Natural killer cell (primary cell): ENCODE measurements around the gene CCDC136. TPM values are rescaled to one million over a fixed set of nuclear protein-coding genes. Genes with fewer than 3 reads are reported as not detected.

Source experiments
- ATAC-seq, 3 donors: fragments of 150-1000 bp in 2 of 3; fragments of 200-7000 bp in 1 of 3; cut with Tn5 transposase; 1 replicate in 1 of 3; 2 replicates in 2 of 3; pipeline ENCODE4 v1.10.0; 2021; ENCODE audit warnings: mild to moderate bottlenecking in 2 of 3, moderate library complexity in 2 of 3
- DNase-seq, 2 donors: peaks; one replicate each; pipeline versions ENCODE4 v3.0.0 to v3.0.0-alpha.2; 2013 to 2021; ENCODE audit warnings: mixed read lengths in 1 of 2
- H3K27ac ChIP-seq: one replicate; pipeline ENCODE4 v1.5.1; 2013; ENCODE audit warnings: mild to moderate bottlenecking, low read length
- H3K27me3 ChIP-seq: one replicate; pipeline ENCODE4 v1.6.1; 2013; ENCODE audit warnings: low read length; ENCODE audit not compliant: control insufficient read depth, insufficient read depth
- H3K36me3 ChIP-seq: one replicate; pipeline ENCODE4 v1.6.1; 2013; ENCODE audit warnings: low read length; ENCODE audit not compliant: control insufficient read depth, insufficient read depth
- H3K4me1 ChIP-seq: one replicate; pipeline ENCODE4 v1.6.1; 2013; ENCODE audit warnings: low read length; ENCODE audit not compliant: control insufficient read depth, insufficient read depth
- H3K4me3 ChIP-seq: one replicate; pipeline ENCODE4 v1.5.1; 2013; ENCODE audit warnings: low read length
- H3K9me3 ChIP-seq: one replicate; pipeline ENCODE4 v1.6.1; 2013; ENCODE audit warnings: low read length; ENCODE audit not compliant: control insufficient read depth, insufficient read depth
- H3K27ac Mint-ChIP-seq, 2 donors: one replicate each; pipeline ENCODE4 v1.8.0; 2022; ENCODE audit warnings: mild to moderate bottlenecking in 2 of 2, mixed read lengths in 2 of 2, moderate library complexity in 1 of 2
- H3K27me3 Mint-ChIP-seq, 2 donors: one replicate each; pipeline ENCODE4 v1.8.0; 2022; ENCODE audit warnings: low read depth in 2 of 2, mixed read lengths in 2 of 2
- H3K36me3 Mint-ChIP-seq: one replicate; pipeline ENCODE4 v1.8.0; 2022; ENCODE audit warnings: mixed read lengths
- H3K4me1 Mint-ChIP-seq, 2 donors: one replicate each; pipeline ENCODE4 v1.8.0; 2022; ENCODE audit warnings: mixed read lengths in 2 of 2
- H3K4me3 Mint-ChIP-seq: one replicate; pipeline ENCODE4 v1.8.0; 2022; ENCODE audit warnings: mild to moderate bottlenecking, moderate library complexity, mixed read lengths
- H3K9me3 Mint-ChIP-seq, 2 donors: one replicate each; pipeline ENCODE4 v1.8.0; 2022; ENCODE audit warnings: mixed read lengths in 2 of 2
- WGBS: methylation state at CpG from one replicate; pipeline ENCODE4 v1.1.7; 2013; ENCODE audit warnings: missing lambda C conversion rate; ENCODE audit not compliant: insufficient coverage; 5-methylcytosine and 5-hydroxymethylcytosine counted together
- intact Hi-C: fragments of 100-400 bp; cut with micrococcal nuclease; formaldehyde crosslinking; loops from one replicate; pipeline ENCODE4 v1.14.2; 2022
- total RNA-seq, 4 donors: library from RNA; stranded (reverse); fragments of 120-200 nt in 1 of 4; gene quantifications; one replicate each; pipeline versions ENCODE4 v1.2.3 to v1.2.4, GENCODE V29; 2013 to 2022
- TF ChIP-seq, protein P1 (sequence below): fragments of 200-600 bp; IDR thresholded peaks from one replicate; pipeline ENCODE4 v1.8.0; 2022; ENCODE audit warnings: antibody characterized with exemption

The CCDC136 gene
- total RNA-seq, 3 donors from 2014 or later (not counting 1 experiment from before 2014, with no cell fraction given), result 10.9 to 17.5 (median 13.2) TPM

DNA sequence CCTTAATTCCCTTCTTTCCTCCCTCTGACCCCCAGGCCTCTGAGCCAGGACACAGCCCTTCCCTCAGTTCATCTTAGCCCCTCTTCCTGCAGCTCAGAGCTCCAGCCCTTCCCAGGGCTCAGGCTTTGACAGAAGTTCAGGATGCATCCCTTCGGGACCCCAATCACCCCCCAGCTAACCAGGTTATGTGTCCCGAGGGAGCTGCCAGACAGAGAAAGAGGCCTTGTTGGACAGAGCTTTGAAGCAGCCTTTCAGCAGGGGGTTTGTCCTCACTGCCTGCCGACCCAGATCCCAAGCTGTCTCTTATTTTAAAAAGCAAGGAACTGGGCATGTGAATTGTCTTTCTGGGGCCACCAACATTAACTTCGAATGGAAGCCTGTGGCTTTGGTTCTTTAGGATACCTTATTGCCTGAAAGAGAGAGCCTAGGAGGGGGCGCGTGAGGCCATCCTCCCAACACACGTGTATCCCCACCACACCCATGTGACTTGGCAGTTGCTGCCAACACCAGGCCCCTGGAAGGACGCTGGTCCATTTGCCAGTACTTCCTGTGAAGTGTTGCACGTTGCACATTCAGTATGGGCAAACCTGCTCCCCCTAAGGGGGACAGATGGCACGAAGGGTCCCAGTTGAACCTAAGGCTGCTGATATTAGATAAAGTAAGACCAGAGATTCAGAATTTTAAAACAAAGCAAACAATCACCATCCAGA lies 858 bp downstream of the CCDC136 start:
- Mint-ChIP-seq H3K4me3 (peak overlapping the region; percentile 66), H3K36me3 (no peaks in the 10 kb centered on the region), H3K27ac (no peak overlapping the region), H3K4me1 (peaks cover 3 to 14% of the 10 kb centered on the region in 2 donors), H3K27me3 (no peaks in the 10 kb centered on the region), H3K9me3 (no peaks in the 10 kb centered on the region)
- DNase-seq (peak in 1 of 2 donors; percentile 16), ATAC-seq (no peak)
- intact Hi-C loops, result no loop called here
- WGBS, result 68% methylated on average over 9 of the region's 10 CpGs
- Histone ChIP-seq H3K9me3 (no peaks in the 10 kb centered on the region), H3K4me1 (peaks cover 18% of the 10 kb centered on the region), H3K36me3 (peaks cover 2% of the 10 kb centered on the region), H3K4me3 (no peak overlapping the region), H3K27me3 (no peaks in the 10 kb centered on the region), H3K27ac (no peak overlapping the region)
- TF ChIP-seq, protein P1, sequence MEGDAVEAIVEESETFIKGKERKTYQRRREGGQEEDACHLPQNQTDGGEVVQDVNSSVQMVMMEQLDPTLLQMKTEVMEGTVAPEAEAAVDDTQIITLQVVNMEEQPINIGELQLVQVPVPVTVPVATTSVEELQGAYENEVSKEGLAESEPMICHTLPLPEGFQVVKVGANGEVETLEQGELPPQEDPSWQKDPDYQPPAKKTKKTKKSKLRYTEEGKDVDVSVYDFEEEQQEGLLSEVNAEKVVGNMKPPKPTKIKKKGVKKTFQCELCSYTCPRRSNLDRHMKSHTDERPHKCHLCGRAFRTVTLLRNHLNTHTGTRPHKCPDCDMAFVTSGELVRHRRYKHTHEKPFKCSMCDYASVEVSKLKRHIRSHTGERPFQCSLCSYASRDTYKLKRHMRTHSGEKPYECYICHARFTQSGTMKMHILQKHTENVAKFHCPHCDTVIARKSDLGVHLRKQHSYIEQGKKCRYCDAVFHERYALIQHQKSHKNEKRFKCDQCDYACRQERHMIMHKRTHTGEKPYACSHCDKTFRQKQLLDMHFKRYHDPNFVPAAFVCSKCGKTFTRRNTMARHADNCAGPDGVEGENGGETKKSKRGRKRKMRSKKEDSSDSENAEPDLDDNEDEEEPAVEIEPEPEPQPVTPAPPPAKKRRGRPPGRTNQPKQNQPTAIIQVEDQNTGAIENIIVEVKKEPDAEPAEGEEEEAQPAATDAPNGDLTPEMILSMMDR, result no peak

DNA sequence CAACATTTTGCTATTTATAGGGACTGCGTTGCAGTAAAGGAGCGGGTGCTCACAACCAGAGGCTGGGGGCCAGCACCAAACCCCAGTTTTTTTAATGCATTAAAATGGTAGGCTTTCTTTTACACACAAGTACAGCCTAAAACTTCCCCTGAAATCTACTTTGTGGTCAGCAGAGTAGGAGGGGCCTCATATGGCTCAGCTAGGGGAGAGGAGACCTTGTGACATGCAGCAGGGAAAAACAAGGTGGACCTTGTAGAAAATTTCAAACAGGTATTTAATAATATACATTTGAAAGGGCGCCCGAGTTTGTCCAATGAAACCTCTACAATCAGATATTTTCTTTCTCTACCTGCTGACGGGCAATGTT lies 1.4 kb downstream of the CCDC136 start:
- Histone ChIP-seq H3K27ac (no peak overlapping the region), H3K4me1 (peaks cover 18% of the 10 kb centered on the region), H3K4me3 (no peak overlapping the region), H3K27me3 (no peaks in the 10 kb centered on the region), H3K9me3 (no peaks in the 10 kb centered on the region), H3K36me3 (peaks cover 2% of the 10 kb centered on the region)
- TF ChIP-seq, protein P1, result no peak
- intact Hi-C loops, result no loop called here
- peaks cover 3 to 14% of the 10 kb centered on the region in 2 donors for H3K4me1 Mint-ChIP-seq
- H3K27me3 Mint-ChIP-seq, result no peaks in the 10 kb centered on the region
- no peaks in the 10 kb centered on the region for H3K9me3 Mint-ChIP-seq
- WGBS, result 100% methylated on average over 1 of the region's 5 CpGs
- no peak for ATAC-seq
- no peak for DNase-seq
- H3K27ac Mint-ChIP-seq, result no peak overlapping the region
- H3K36me3 Mint-ChIP-seq, result no peaks in the 10 kb centered on the region
- peak overlapping the region; percentile 66 for H3K4me3 Mint-ChIP-seq

DNA sequence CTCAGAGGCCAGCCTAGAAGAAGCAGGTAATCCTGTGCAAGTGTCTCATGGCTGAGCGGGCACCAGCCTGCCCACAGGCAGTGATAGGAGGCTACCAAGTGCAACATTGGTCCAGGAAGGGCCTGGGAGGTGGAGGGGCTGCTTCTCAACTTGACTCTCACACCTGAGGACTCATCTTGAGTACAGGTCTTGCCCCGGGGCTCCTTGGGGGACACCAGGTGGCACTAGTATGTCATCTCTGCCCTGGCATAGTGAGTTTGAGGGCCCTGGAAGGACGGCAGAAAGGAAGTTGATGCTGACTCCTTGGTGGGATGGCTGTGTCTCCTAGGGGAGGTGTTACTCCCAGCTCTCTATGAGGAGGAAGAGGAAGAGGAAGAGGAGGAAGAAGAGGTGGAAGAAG lies 2.3 kb downstream of the CCDC136 start:
- Mint-ChIP-seq H3K36me3 (no peaks in the 10 kb centered on the region), H3K27me3 (no peaks in the 10 kb centered on the region), H3K27ac (no peak overlapping the region), H3K9me3 (no peaks in the 10 kb centered on the region), H3K4me3 (no peak overlapping the region), H3K4me1 (peaks cover 3 to 14% of the 10 kb centered on the region in 2 donors)
- Histone ChIP-seq H3K4me1 (peaks cover 18% of the 10 kb centered on the region), H3K36me3 (peaks cover 2% of the 10 kb centered on the region), H3K27ac (no peak overlapping the region), H3K9me3 (no peaks in the 10 kb centered on the region), H3K4me3 (no peak overlapping the region), H3K27me3 (no peaks in the 10 kb centered on the region)
- TF ChIP-seq, protein P1, result no peak
- intact Hi-C loops, result no loop called here
- DNase-seq (peak in 1 of 2 donors; percentile 50), ATAC-seq (no peak)
- 51% methylated on average over 3 of the region's 3 CpGs for WGBS

DNA sequence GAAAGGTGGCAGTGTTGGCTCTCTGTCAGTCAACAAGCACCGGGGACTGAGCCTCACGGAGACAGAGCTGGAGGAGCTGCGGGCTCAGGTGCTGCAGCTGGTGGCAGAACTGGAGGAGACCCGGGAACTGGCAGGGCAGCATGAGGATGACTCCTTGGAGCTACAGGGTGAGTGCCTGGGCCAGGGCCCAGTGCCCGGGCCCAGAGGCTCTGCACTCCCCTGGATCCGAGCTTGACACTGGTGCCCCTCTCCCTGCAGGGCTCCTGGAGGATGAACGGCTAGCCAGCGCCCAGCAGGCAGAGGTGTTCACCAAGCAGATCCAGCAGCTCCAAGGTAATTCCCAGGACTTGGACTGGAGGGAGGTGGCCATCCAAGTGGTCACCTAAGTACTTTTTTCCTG lies 2.7 kb downstream of the CCDC136 start:
- Histone ChIP-seq H3K4me1 (peaks cover 18% of the 10 kb centered on the region), H3K27me3 (no peaks in the 10 kb centered on the region), H3K27ac (no peak overlapping the region), H3K36me3 (peaks cover 2% of the 10 kb centered on the region), H3K4me3 (no peak overlapping the region), H3K9me3 (no peaks in the 10 kb centered on the region)
- Mint-ChIP-seq H3K36me3 (no peaks in the 10 kb centered on the region), H3K4me1 (peaks cover 3 to 14% of the 10 kb centered on the region in 2 donors), H3K4me3 (no peak overlapping the region), H3K27ac (no peak overlapping the region), H3K9me3 (no peaks in the 10 kb centered on the region), H3K27me3 (no peaks in the 10 kb centered on the region)
- ATAC-seq (no peak), DNase-seq (no peak)
- WGBS, result 94% methylated on average over 8 of the region's 8 CpGs
- intact Hi-C loops, result no loop called here
- TF ChIP-seq, protein P1, result no peak
